Measurements from ENCODE around the gene BARHL2.

DNA sequence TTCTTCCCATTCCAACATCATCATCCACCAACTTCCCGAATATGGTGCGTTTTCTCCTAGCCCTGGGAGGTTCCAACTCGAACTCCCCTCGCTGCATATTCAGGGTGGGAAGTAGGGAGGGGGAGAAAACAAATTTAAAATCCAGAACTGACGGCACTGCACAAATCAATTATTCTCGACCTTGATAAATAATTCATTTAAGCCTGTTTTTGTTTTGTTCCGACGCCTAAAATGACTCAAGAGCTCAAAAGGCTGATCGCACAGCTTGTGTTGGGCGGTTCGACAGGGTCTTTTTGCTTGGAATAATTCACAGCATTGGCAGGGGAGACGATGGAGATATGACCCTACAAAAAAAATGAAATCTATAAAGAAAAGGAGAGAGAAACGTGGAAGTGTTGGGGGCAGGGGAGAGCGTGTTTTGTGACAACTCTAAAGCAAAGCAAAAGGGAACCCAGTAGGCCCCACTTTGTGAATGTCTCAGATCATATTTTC is 3.1 kb upstream of the BARHL2 start:
- TF ChIP-seq, protein P1, sequence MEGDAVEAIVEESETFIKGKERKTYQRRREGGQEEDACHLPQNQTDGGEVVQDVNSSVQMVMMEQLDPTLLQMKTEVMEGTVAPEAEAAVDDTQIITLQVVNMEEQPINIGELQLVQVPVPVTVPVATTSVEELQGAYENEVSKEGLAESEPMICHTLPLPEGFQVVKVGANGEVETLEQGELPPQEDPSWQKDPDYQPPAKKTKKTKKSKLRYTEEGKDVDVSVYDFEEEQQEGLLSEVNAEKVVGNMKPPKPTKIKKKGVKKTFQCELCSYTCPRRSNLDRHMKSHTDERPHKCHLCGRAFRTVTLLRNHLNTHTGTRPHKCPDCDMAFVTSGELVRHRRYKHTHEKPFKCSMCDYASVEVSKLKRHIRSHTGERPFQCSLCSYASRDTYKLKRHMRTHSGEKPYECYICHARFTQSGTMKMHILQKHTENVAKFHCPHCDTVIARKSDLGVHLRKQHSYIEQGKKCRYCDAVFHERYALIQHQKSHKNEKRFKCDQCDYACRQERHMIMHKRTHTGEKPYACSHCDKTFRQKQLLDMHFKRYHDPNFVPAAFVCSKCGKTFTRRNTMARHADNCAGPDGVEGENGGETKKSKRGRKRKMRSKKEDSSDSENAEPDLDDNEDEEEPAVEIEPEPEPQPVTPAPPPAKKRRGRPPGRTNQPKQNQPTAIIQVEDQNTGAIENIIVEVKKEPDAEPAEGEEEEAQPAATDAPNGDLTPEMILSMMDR (IDR thresholded peaks at IDR 0.05) = no peak
- TF ChIP-seq, protein P2, sequence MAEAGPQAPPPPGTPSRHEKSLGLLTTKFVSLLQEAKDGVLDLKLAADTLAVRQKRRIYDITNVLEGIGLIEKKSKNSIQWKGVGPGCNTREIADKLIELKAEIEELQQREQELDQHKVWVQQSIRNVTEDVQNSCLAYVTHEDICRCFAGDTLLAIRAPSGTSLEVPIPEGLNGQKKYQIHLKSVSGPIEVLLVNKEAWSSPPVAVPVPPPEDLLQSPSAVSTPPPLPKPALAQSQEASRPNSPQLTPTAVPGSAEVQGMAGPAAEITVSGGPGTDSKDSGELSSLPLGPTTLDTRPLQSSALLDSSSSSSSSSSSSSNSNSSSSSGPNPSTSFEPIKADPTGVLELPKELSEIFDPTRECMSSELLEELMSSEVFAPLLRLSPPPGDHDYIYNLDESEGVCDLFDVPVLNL (CRISPR knock-in tag; IDR thresholded peaks at IDR 0.05; ENCODE audit: borderline replicate concordance, low read depth) = no peak
- no peak for TF ChIP-seq FOXJ3 (CRISPR knock-in tag; IDR thresholded peaks at IDR 0.05; ENCODE audit: borderline replicate concordance)
- TF ChIP-seq, protein P3, sequence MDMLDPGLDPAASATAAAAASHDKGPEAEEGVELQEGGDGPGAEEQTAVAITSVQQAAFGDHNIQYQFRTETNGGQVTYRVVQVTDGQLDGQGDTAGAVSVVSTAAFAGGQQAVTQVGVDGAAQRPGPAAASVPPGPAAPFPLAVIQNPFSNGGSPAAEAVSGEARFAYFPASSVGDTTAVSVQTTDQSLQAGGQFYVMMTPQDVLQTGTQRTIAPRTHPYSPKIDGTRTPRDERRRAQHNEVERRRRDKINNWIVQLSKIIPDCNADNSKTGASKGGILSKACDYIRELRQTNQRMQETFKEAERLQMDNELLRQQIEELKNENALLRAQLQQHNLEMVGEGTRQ (CRISPR knock-in tag; IDR thresholded peaks at IDR 0.05) = no peak
- no peak for TF ChIP-seq TP53 (CRISPR knock-in tag; IDR thresholded peaks at IDR 0.05)
- TF ChIP-seq, protein P4, sequence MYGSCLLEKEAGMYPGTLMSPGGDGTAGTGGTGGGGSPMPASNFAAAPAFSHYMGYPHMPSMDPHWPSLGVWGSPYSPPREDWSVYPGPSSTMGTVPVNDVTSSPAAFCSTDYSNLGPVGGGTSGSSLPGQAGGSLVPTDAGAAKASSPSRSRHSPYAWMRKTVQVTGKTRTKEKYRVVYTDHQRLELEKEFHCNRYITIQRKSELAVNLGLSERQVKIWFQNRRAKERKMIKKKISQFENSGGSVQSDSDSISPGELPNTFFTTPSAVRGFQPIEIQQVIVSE (CRISPR knock-in tag; IDR thresholded peaks at IDR 0.05; ENCODE audit: borderline replicate concordance) = no peak
- TF ChIP-seq, protein P5, sequence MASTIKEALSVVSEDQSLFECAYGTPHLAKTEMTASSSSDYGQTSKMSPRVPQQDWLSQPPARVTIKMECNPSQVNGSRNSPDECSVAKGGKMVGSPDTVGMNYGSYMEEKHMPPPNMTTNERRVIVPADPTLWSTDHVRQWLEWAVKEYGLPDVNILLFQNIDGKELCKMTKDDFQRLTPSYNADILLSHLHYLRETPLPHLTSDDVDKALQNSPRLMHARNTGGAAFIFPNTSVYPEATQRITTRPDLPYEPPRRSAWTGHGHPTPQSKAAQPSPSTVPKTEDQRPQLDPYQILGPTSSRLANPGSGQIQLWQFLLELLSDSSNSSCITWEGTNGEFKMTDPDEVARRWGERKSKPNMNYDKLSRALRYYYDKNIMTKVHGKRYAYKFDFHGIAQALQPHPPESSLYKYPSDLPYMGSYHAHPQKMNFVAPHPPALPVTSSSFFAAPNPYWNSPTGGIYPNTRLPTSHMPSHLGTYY (CRISPR knock-in tag; IDR thresholded peaks at IDR 0.05) = no peak
- no peak for TF ChIP-seq MXD4 (CRISPR knock-in tag; IDR thresholded peaks at IDR 0.05; ENCODE audit: borderline replicate concordance)
- no peak for TF ChIP-seq ZNF317 (CRISPR knock-in tag; IDR thresholded peaks at IDR 0.05; ENCODE audit: borderline replicate concordance, low read depth)
- TF ChIP-seq, protein P6, sequence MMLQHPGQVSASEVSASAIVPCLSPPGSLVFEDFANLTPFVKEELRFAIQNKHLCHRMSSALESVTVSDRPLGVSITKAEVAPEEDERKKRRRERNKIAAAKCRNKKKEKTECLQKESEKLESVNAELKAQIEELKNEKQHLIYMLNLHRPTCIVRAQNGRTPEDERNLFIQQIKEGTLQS (CRISPR knock-in tag; conservative IDR thresholded peaks at IDR 0.05) = no peak
- TF ChIP-seq, protein P7, sequence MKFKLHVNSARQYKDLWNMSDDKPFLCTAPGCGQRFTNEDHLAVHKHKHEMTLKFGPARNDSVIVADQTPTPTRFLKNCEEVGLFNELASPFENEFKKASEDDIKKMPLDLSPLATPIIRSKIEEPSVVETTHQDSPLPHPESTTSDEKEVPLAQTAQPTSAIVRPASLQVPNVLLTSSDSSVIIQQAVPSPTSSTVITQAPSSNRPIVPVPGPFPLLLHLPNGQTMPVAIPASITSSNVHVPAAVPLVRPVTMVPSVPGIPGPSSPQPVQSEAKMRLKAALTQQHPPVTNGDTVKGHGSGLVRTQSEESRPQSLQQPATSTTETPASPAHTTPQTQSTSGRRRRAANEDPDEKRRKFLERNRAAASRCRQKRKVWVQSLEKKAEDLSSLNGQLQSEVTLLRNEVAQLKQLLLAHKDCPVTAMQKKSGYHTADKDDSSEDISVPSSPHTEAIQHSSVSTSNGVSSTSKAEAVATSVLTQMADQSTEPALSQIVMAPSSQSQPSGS (CRISPR knock-in tag; IDR thresholded peaks at IDR 0.05; ENCODE audit: borderline replicate concordance, low read depth) = no peak
- TF ChIP-seq NR3C1 (CRISPR knock-in tag; conservative IDR thresholded peaks at IDR 0.05; ENCODE audit: low read depth) = no peak
